Stimulated activated CD4-positive, alpha-beta T cell treated with anti-CD3 and anti-CD28 coated beads, Interleukin-1b, Interleukin-23, amount 100 ng/mL, for 24 hours (primary cell): ENCODE results near the gene PACS2.
"Not testable (repeated sequence)": the region's sequence is repeated elsewhere in the genome, so short reads cannot be mapped to it uniquely, and the experiment has no call there.

ENCODE experiments used
- DNase-seq, 4 experiments: peaks; one replicate each; pipeline ENCODE4 v3.0.0-alpha.2; 2020; ENCODE audit warnings: low read depth in 4 of 4, low spot score in 1 of 4

The PACS2 gene

GRCh38 chr14:105287249-105288102, 27.1 kb upstream of the PACS2 start:
- DNase-seq, result no peak

- DNase-seq, result not testable (repeated sequence)
These were observed 25.6 kb upstream of the PACS2 start for GRCh38 chr14:105288936-105289335.

- DNase-seq, result no peak
These were observed 23.8 kb upstream of the PACS2 start for GRCh38 chr14:105290621-105291346.

- DNase-seq, result no peak
These were observed 21.5 kb upstream of the PACS2 start for GRCh38 chr14:105292826-105293711.

- peak in 1 of 4 experiments; percentile 40 for DNase-seq
These were observed 20.4 kb upstream of the PACS2 start for GRCh38 chr14:105294142-105294597.

- DNase-seq, result not testable (repeated sequence)
These were observed 17.2 kb upstream of the PACS2 start for GRCh38 chr14:105297311-105297710.

- no peak for DNase-seq
These were observed 14.7 kb upstream of the PACS2 start for GRCh38 chr14:105299654-105300541.

- peak; percentile 91 to 99 (median 96) for DNase-seq
These were observed 13.9 kb upstream of the PACS2 start, which contains the start of gene BRF1 for GRCh38 chr14:105300542-105301102. TSS of gene BRF1 (minus strand) at chr14:105301001. CDS start at chr14:105300629, 372 bp downstream.

- DNase-seq, result peak; percentile 99 to 100 (median 100)
These were observed 13.2 kb upstream of the PACS2 start for GRCh38 chr14:105301103-105301914.

GRCh38 chr14:105301915-105302249, 12.7 kb upstream of the PACS2 start:
- DNase-seq, result not testable (repeated sequence)

GRCh38 chr14:105303949-105304348, 10.6 kb upstream of the PACS2 start:
- no peak for DNase-seq

- DNase-seq, result no peak
These were observed 10.0 kb upstream of the PACS2 start for GRCh38 chr14:105304565-105304964.

GRCh38 chr14:105305345-105305744, 9.2 kb upstream of the PACS2 start:
- no peak for DNase-seq

- DNase-seq, result no peak
These were observed 8.8 kb upstream of the PACS2 start for GRCh38 chr14:105305791-105306190.

GRCh38 chr14:105307052-105307727, 7.4 kb upstream of the PACS2 start:
- no peak for DNase-seq

- DNase-seq, result no peak
These were observed 5.2 kb upstream of the PACS2 start for GRCh38 chr14:105309371-105309770.

GRCh38 chr14:105311838-105312237, 2.7 kb upstream of the PACS2 start:
- no peak for DNase-seq

- DNase-seq, result no peak
These were observed 1.6 kb upstream of the PACS2 start for GRCh38 chr14:105312973-105313372.
